Heart right ventricle (tissue), 16 donors: ENCODE results near the gene SLC22A23. TPM values are rescaled to one million over a fixed set of nuclear protein-coding genes. Genes with fewer than 3 reads are reported as not detected.

ENCODE experiments used
- ATAC-seq, 8 donors: fragments of 200-7000 bp; cut with Tn5 transposase; one replicate each; pipeline ENCODE4 v1.9.1; 2020; ENCODE audit warnings: mild to moderate bottlenecking in 8 of 8, moderate library complexity in 8 of 8, moderate number of reproducible peaks in 1 of 8
- DNase-seq, 2 donors: peaks; one replicate each; pipeline ENCODE4 v3.0.0-alpha.2; 2020
- H3K27ac ChIP-seq, 10 donors: fragments of 200-600 bp; sonication (generic) in 2 of 10; one replicate each; pipeline versions ENCODE4 v1.5.0 to v1.8.0; 2020 to 2022; ENCODE audit warnings: mild to moderate bottlenecking in 3 of 10
- H3K27me3 ChIP-seq, 7 donors: fragments of 200-600 bp; one replicate each; pipeline ENCODE4 v1.8.0; 2021 to 2022; ENCODE audit warnings: mild to moderate bottlenecking in 2 of 7
- H3K36me3 ChIP-seq, 9 donors: fragments of 200-600 bp; sonication (generic) in 1 of 9; one replicate each; pipeline versions ENCODE4 v1.5.0 to v1.8.0; 2020 to 2022; ENCODE audit warnings: mild to moderate bottlenecking in 2 of 9
- H3K4me1 ChIP-seq, 9 donors: fragments of 200-600 bp; sonication (generic) in 1 of 9; one replicate each; pipeline versions ENCODE4 v1.5.0 to v1.8.0; 2020 to 2022; ENCODE audit warnings: mild to moderate bottlenecking in 4 of 9
- H3K4me3 ChIP-seq, 10 donors: fragments of 200-600 bp; sonication (generic) in 2 of 10; one replicate each; pipeline versions ENCODE4 v1.5.0 to v1.8.0; 2020 to 2022; ENCODE audit warnings: mild to moderate bottlenecking in 7 of 10, moderate library complexity in 2 of 10
- H3K9me3 ChIP-seq, 11 donors: fragments of 200-600 bp in 10 of 11; sonication (generic) in 2 of 11; one replicate each; pipeline versions ENCODE4 v1.5.0 to v1.8.0; 2013 to 2022; ENCODE audit warnings: mild to moderate bottlenecking in 2 of 11, control low read depth in 1 of 11, moderate library complexity in 1 of 11
- CTCF ChIP-seq, 9 donors: fragments of 200-600 bp; sonication (generic) in 2 of 9; IDR thresholded peaks; one replicate each; pipeline versions ENCODE4 v1.5.0 to v1.8.0; 2021 to 2022; ENCODE audit warnings: antibody characterized with exemption in 9 of 9, mild to moderate bottlenecking in 5 of 9, moderate library complexity in 1 of 9
- WGBS, 2 donors: extraction: QIAGEN DNeasy Blood & Tissue Kit; methylation state at CpG; one replicate each; pipeline ENCODE4 v1.1.7; 2013; ENCODE audit warnings: inconsistent platforms in 1 of 2; 5-methylcytosine and 5-hydroxymethylcytosine counted together
- intact Hi-C, 10 donors: fragments of 100-400 bp; cut with DNase I; formaldehyde crosslinking; loops; one replicate each; pipeline versions ENCODE4 v1.11.1 to v1.14.2; 2022
- polyA plus RNA-seq, 2 donors: library from polyadenylated mRNA; stranded (reverse); fragments of 200-250 nt; gene quantifications; one replicate each; pipeline ENCODE4 v1.2.3, GENCODE V29; 2013
- total RNA-seq, 10 donors: library from RNA; stranded (reverse); fragmentation: NEBNext Ultra II Directional in 3 of 10; extraction: Animal tissue kit (Norgen Biotek cat#: 25700) in 3 of 10; gene quantifications; one replicate each; pipeline versions ENCODE4 v1.2.1 to v1.2.4, GENCODE V29; 2021 to 2023
- donor health status: Arrhythmogenic right ventricular cardiomyopathy.
- donor health status: ischemic (EF 13 %, LVEDD 7.1; RV severe dilation, severe dysfunction).
- donor health status: healthy with polysubstance abuse.
- donor health status: DM: no; HTN: yes; CAD: no.
- donor health status: DM: no; HTN: no; CAD: no.
- donor health status: ischemic (EF 25% LVEDD 6.9; RV normal size, moderate dysfunction).
- donor health status: ischemic (EF 25% LVEDD 5.7; RV mildly dilated, moderate dysfunction).
- donor health status: healthy.
- donor health status: DM: yes; HTN: yes; CAD: no.
- donor health status: Ischemic cardiomyopathy.
- donor health status: ischemic (EF 35%, LVEDD 5.7; RV mildly dilated, moderate dysfunction).
- donor health status: nonischemic (EF 11% LVEDD 7.7; RV severe dilation, severe dysfunction).
- donor health status: DM: yes; HTN: yes; CAD: no.
- donor health status: PGD.
- donor health status: ischemic (EF 29% LVEDD 5.4; RV normal size, mild dysfunction).
- donor health status: nonischemic (EF 23%, LVEDD 6.1; RV moderate dilation, normal function).

SLC22A23 gene
- total and polyA plus RNA-seq, 12 donors: 1.9 to 7.8 (median 5.1) TPM

DNA sequence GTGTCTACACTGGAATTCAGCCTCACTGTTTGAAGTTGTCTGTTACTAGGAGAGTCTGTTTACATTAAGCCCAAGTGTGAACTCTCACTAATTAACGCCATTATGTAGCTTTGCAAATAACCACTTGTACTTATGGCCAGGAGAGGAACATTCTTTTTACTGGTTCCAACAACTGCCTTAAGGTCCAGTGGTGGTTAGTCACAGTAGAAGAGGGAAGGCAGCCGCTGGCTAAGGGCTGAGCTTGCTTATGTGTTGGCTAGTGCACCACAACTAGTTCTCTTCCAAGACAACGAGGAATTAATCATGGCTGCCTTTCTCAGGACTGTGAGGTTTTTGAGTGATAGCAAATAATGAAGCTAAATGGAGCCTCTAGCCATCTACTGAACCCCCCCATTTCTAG, 14.9 kb upstream of the SLC22A23 start:
- no peak for ATAC-seq
- peaks cover 0 to 19% (median 6%) of the 10 kb centered on the region in 9 donors for H3K4me1 ChIP-seq
- no peak overlapping the region for H3K4me3 ChIP-seq
- H3K36me3 ChIP-seq: no peaks in the 10 kb centered on the region
- peak overlapping the region in 1 of 10 donors; percentile 73 for H3K27ac ChIP-seq
- no peak for TF ChIP-seq CTCF (IDR thresholded peaks at IDR 0.05)
- DNase-seq: no peak
- no peaks in the 10 kb centered on the region for H3K9me3 ChIP-seq
- intact Hi-C loops: loop anchor here in 1 of 10 donors (5.0 kb wide), 1 partner anchor 516 kb away; no protein-coding TSS in a partner anchor
- no peaks in the 10 kb centered on the region for H3K27me3 ChIP-seq
- 94 to 95% methylated on average over 3 of the region's 3 CpGs for WGBS, 2 donors

GRCh38 chr6:3471286-3471685, 14.4 kb upstream of the SLC22A23 start:
- no peak for DNase-seq
- Histone ChIP-seq H3K27ac (no peak overlapping the region), H3K4me3 (no peak overlapping the region), H3K36me3 (no peaks in the 10 kb centered on the region), H3K27me3 (no peaks in the 10 kb centered on the region), H3K9me3 (no peaks in the 10 kb centered on the region), H3K4me1 (peaks cover 0 to 19% (median 6%) of the 10 kb centered on the region in 9 donors)
- no peak for TF ChIP-seq CTCF (IDR thresholded peaks at IDR 0.05)
- no peak for ATAC-seq
- 92 to 97% methylated on average over 5 of the region's 5 CpGs for WGBS, 2 donors
- intact Hi-C loops: loop anchor here in 1 of 10 donors (5.0 kb wide), 1 partner anchor 516 kb away; no protein-coding TSS in a partner anchor

DNA sequence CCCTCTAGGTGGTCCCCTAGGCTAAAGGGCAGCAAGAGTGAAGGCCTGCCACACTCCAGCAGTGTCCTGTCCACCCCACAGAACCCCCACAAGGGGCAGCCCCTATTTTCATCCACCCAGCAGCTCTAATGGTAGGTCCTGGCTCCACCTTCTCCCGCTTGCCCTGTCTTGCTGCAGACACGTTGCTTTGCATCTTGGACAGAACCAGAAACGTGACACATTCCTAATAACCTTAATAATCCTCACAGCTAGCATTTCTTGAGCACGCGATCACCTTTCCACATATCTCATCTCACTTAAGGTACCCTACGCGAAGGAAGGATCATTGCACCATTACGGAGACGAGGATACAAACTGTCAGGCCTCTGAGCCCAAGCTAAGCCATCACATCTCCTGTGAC, 11.7 kb upstream of the SLC22A23 start:
- Histone ChIP-seq H3K4me3 (no peak overlapping the region), H3K36me3 (no peaks in the 10 kb centered on the region), H3K27ac (no peak overlapping the region), H3K9me3 (no peaks in the 10 kb centered on the region), H3K27me3 (no peaks in the 10 kb centered on the region), H3K4me1 (peaks cover 0 to 15% (median 6%) of the 10 kb centered on the region in 9 donors)
- TF ChIP-seq CTCF (IDR thresholded peaks at IDR 0.05): no peak
- DNase-seq (no peak), ATAC-seq (no peak)
- intact Hi-C loops: no loop called here
- WGBS, 2 donors: 83 to 95% methylated on average over 9 of the region's 9 CpGs

DNA sequence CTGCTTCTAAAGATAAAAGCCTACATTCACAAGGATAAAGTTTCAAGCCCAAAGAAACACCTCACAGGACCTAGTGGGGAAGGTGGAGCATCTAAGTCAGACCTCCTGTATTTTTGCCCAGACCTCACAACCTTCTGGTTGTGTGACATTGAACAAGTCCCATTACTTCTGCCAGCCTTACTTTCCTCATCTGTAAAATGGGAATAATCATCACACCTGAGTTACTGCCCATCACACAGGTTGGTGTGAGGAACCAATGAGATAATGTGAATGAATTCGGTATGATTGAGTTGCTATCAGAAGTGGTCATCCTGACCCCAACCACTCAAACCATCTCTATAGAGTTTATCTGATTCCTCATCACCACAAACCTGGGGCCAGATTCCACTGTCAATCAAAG, 11.1 kb upstream of the SLC22A23 start:
- 51 to 86% methylated on average over 1 of the region's 1 CpG for WGBS, 2 donors
- H3K36me3 ChIP-seq: no peaks in the 10 kb centered on the region
- intact Hi-C loops: no loop called here
- no peaks in the 10 kb centered on the region for H3K27me3 ChIP-seq
- no peaks in the 10 kb centered on the region for H3K9me3 ChIP-seq
- H3K27ac ChIP-seq: no peak overlapping the region
- no peak for ATAC-seq
- DNase-seq: no peak
- TF ChIP-seq CTCF (IDR thresholded peaks at IDR 0.05): no peak
- H3K4me3 ChIP-seq: no peak overlapping the region
- peaks cover 0 to 11% (median 6%) of the 10 kb centered on the region in 9 donors for H3K4me1 ChIP-seq
